Fibroblast of lung (primary cell): ENCODE measurements around the gene NCOR1.

Source experiments
- EZH2 ChIP-seq: IDR thresholded peaks from 2 replicates; pipeline ENCODE4 v1.5.1; 2012; ENCODE audit warnings: low read length, control low read depth, mild to moderate bottlenecking; ENCODE audit errors: missing control alignments
- TF ChIP-seq, protein P1 (sequence below), 2 donors: IDR thresholded peaks in 1 of 2; conservative IDR thresholded peaks in 1 of 2; 1 replicate in 1 of 2; 2 replicates in 1 of 2; pipeline ENCODE4 v1.5.1; 2011 to 2012; ENCODE audit warnings: low read length in 2 of 2, control low read depth in 1 of 2, inconsistent platforms in 1 of 2, low read depth in 1 of 2, mild to moderate bottlenecking in 1 of 2

DNA sequence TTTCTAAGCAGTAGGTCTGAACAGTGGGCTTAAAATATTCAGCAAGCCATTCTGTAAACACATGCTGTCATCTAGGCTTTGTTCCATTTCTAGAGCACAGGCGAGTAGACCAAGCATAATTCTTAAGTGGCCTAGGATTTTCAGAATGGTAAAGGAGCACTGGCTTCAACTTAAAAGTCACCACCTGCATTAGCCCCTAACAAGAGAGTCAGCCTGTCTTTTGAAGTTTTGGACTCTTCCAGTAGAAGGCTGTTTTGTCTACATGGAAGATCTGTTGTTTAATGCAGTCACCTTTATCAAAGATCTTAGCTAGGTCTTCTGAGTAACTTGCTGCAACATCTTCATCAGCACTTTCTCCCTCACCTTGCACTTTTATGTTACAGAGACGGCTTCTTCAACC lies 179.1 kb downstream of the NCOR1 start:
- TF ChIP-seq, protein P1, sequence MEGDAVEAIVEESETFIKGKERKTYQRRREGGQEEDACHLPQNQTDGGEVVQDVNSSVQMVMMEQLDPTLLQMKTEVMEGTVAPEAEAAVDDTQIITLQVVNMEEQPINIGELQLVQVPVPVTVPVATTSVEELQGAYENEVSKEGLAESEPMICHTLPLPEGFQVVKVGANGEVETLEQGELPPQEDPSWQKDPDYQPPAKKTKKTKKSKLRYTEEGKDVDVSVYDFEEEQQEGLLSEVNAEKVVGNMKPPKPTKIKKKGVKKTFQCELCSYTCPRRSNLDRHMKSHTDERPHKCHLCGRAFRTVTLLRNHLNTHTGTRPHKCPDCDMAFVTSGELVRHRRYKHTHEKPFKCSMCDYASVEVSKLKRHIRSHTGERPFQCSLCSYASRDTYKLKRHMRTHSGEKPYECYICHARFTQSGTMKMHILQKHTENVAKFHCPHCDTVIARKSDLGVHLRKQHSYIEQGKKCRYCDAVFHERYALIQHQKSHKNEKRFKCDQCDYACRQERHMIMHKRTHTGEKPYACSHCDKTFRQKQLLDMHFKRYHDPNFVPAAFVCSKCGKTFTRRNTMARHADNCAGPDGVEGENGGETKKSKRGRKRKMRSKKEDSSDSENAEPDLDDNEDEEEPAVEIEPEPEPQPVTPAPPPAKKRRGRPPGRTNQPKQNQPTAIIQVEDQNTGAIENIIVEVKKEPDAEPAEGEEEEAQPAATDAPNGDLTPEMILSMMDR (conservative IDR thresholded peaks at IDR 0.05 in 1 of 2, IDR thresholded peaks at IDR 0.05 in 1 of 2; ENCODE audit: low read depth in 1 of 2, low read length in 2 of 2): no peak
- TF ChIP-seq EZH2: no peak
